Neural progenitor cell (in vitro differentiated cells): Measurements from ENCODE around the gene FAM177B.

Source experiments
- EZH2 ChIP-seq: fragments of 200-600 bp; sonication (generic); IDR thresholded peaks from 2 replicates; pipeline ENCODE4 v1.6.1; 2017; ENCODE audit warnings: antibody characterized with exemption, mild to moderate bottlenecking, moderate library complexity
- EZH2phosphoT487 ChIP-seq: fragments of 200-600 bp; sonication (generic); IDR thresholded peaks from 2 replicates; pipeline ENCODE4 v1.6.1; 2017; ENCODE audit warnings: antibody characterized with exemption
- TF ChIP-seq, protein P1 (sequence below): fragments of 200-600 bp; sonication (generic); IDR thresholded peaks from 2 replicates; pipeline ENCODE4 v1.5.1; 2017; ENCODE audit warnings: antibody characterized with exemption, mild to moderate bottlenecking

- TF ChIP-seq, protein P1, sequence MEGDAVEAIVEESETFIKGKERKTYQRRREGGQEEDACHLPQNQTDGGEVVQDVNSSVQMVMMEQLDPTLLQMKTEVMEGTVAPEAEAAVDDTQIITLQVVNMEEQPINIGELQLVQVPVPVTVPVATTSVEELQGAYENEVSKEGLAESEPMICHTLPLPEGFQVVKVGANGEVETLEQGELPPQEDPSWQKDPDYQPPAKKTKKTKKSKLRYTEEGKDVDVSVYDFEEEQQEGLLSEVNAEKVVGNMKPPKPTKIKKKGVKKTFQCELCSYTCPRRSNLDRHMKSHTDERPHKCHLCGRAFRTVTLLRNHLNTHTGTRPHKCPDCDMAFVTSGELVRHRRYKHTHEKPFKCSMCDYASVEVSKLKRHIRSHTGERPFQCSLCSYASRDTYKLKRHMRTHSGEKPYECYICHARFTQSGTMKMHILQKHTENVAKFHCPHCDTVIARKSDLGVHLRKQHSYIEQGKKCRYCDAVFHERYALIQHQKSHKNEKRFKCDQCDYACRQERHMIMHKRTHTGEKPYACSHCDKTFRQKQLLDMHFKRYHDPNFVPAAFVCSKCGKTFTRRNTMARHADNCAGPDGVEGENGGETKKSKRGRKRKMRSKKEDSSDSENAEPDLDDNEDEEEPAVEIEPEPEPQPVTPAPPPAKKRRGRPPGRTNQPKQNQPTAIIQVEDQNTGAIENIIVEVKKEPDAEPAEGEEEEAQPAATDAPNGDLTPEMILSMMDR = no peak
- TF ChIP-seq EZH2phosphoT487 = no peak
- TF ChIP-seq EZH2 = no peak
Measured at GRCh38 chr1:222791006-222791710, 54.2 kb downstream of the FAM177B start.
